Measurements from ENCODE around the gene GCSH. TPM values are rescaled to one million over a fixed set of nuclear protein-coding genes. Genes with fewer than 3 reads are reported as not detected.
"Not testable (repeated sequence)": the region's sequence is repeated elsewhere in the genome, so short reads cannot be mapped to it uniquely, and the experiment has no call there.

The GCSH gene
- total RNA-seq, 4 donors from 2014 or later, result 26.7 to 45.9 (median 29.7) TPM

GRCh38 chr16:81117436-81117835 lies 21.2 kb upstream of the GCSH start:
- no peak for DNase-seq (ENCODE audit: low spot score in 2 of 2)
- no peaks in the 10 kb centered on the region for H3K27me3 ChIP-seq
- H3K4me3 ChIP-seq, result no peak overlapping the region
- no peak overlapping the region for H3K27ac ChIP-seq
- TF ChIP-seq POLR2A (IDR thresholded peaks at IDR 0.05) (no peak), CTCF (IDR thresholded peaks at IDR 0.05) (no peak), EP300 (IDR thresholded peaks at IDR 0.05) (no peak)
- no peaks in the 10 kb centered on the region for H3K9me3 ChIP-seq
- 65% methylated on average over 11 of the region's 11 CpGs for WGBS, 2 donors
- no peaks in the 10 kb centered on the region for H3K36me3 ChIP-seq
- H3K4me1 ChIP-seq, result no peaks in the 10 kb centered on the region

GRCh38 chr16:81116285-81116684 lies 20.1 kb upstream of the GCSH start:
- WGBS, 2 donors, result 92 to 93% methylated on average over 8 to 9 of the region's 9 CpGs
- H3K36me3 ChIP-seq, result no peaks in the 10 kb centered on the region
- DNase-seq (ENCODE audit: low spot score in 2 of 2), result no peak
- H3K4me1 ChIP-seq, result no peaks in the 10 kb centered on the region
- H3K27ac ChIP-seq, result no peak overlapping the region
- H3K4me3 ChIP-seq, result no peak overlapping the region
- no peaks in the 10 kb centered on the region for H3K27me3 ChIP-seq
- TF ChIP-seq POLR2A (IDR thresholded peaks at IDR 0.05) (no peak), CTCF (IDR thresholded peaks at IDR 0.05) (no peak), EP300 (IDR thresholded peaks at IDR 0.05) (no peak)
- no peaks in the 10 kb centered on the region for H3K9me3 ChIP-seq

- Histone ChIP-seq H3K27me3 (no peaks in the 10 kb centered on the region), H3K27ac (no peak overlapping the region), H3K36me3 (no peaks in the 10 kb centered on the region), H3K9me3 (no peaks in the 10 kb centered on the region), H3K4me1 (no peaks in the 10 kb centered on the region), H3K4me3 (no peak overlapping the region)
- WGBS, 2 donors, result 95 to 98% methylated on average over 4 of the region's 4 CpGs
- no peak for DNase-seq (ENCODE audit: low spot score in 2 of 2)
- TF ChIP-seq EP300 (IDR thresholded peaks at IDR 0.05) (no peak), CTCF (IDR thresholded peaks at IDR 0.05) (no peak), POLR2A (IDR thresholded peaks at IDR 0.05) (no peak)
These were observed 16.3 kb upstream of the GCSH start for GRCh38 chr16:81112453-81112852.

GRCh38 chr16:81109274-81109673 lies 13.1 kb upstream of the GCSH start:
- not testable (repeated sequence) for H3K4me3 ChIP-seq; H3K36me3 ChIP-seq; H3K27ac ChIP-seq; H3K9me3 ChIP-seq; H3K4me1 ChIP-seq; H3K27me3 ChIP-seq; DNase-seq (ENCODE audit: low spot score in 2 of 2)
- WGBS, 2 donors, result 91 to 93% methylated on average over 6 of the region's 6 CpGs

GRCh38 chr16:81107511-81107910 lies 11.3 kb upstream of the GCSH start:
- Histone ChIP-seq H3K27ac (no peak overlapping the region), H3K9me3 (no peaks in the 10 kb centered on the region), H3K4me1 (no peaks in the 10 kb centered on the region), H3K27me3 (no peaks in the 10 kb centered on the region), H3K4me3 (no peak overlapping the region), H3K36me3 (no peaks in the 10 kb centered on the region)
- WGBS, 2 donors, result 81 to 84% methylated on average over 11 of the region's 11 CpGs
- no peak for TF ChIP-seq CTCF (IDR thresholded peaks at IDR 0.05)
- TF ChIP-seq EP300 (IDR thresholded peaks at IDR 0.05), result no peak
- TF ChIP-seq POLR2A (IDR thresholded peaks at IDR 0.05), result no peak
- DNase-seq (ENCODE audit: low spot score in 2 of 2), result no peak

GRCh38 chr16:81106826-81107503 lies 10.8 kb upstream of the GCSH start:
- H3K4me1 ChIP-seq, result no peaks in the 10 kb centered on the region
- no peaks in the 10 kb centered on the region for H3K36me3 ChIP-seq
- H3K9me3 ChIP-seq, result no peaks in the 10 kb centered on the region
- no peak overlapping the region for H3K4me3 ChIP-seq
- TF ChIP-seq EP300 (IDR thresholded peaks at IDR 0.05) (no peak), POLR2A (IDR thresholded peaks at IDR 0.05) (no peak), CTCF (IDR thresholded peaks at IDR 0.05) (no peak)
- WGBS, 2 donors, result 38% methylated on average over 8 of the region's 8 CpGs
- no peak for DNase-seq (ENCODE audit: low spot score in 2 of 2)
- no peak overlapping the region for H3K27ac ChIP-seq
- H3K27me3 ChIP-seq, result no peaks in the 10 kb centered on the region

Measured in tibial nerve (tissue), 4 donors.